Psoas muscle (tissue), 8 donors: ENCODE data around the gene HLA-DQA1. TPM values are rescaled to one million over a fixed set of nuclear protein-coding genes. Genes with fewer than 3 reads are reported as not detected.

Experiments
- ATAC-seq, 4 donors: fragments of 200-7000 bp; cut with Tn5 transposase; one replicate each; pipeline ENCODE4 v1.9.1; 2020; ENCODE audit warnings: moderate library complexity in 3 of 4, mild to moderate bottlenecking in 2 of 4
- DNase-seq, 2 donors: peaks; one replicate each; pipeline ENCODE4 v3.0.0-alpha.2; 2020
- H3K27ac ChIP-seq: fragments of 200-600 bp; one replicate; pipeline ENCODE4 v1.8.0; 2022
- H3K27me3 ChIP-seq, 3 donors: fragments of 200-600 bp in 1 of 3; one replicate each; pipeline versions ENCODE4 v1.6.1 to v1.8.0; 2013 to 2022; ENCODE audit warnings: low read length in 2 of 3, mild to moderate bottlenecking in 2 of 3, moderate library complexity in 1 of 3; ENCODE audit not compliant: insufficient read depth in 3 of 3
- H3K36me3 ChIP-seq, 2 donors: fragments of 200-600 bp in 1 of 2; one replicate each; pipeline versions ENCODE4 v1.6.1 to v1.8.0; 2013 to 2022; ENCODE audit warnings: low read depth in 1 of 2, mild to moderate bottlenecking in 1 of 2, moderate library complexity in 1 of 2; ENCODE audit not compliant: insufficient read depth in 1 of 2
- H3K4me1 ChIP-seq: fragments of 200-600 bp; one replicate; pipeline ENCODE4 v1.8.0; 2022
- H3K4me3 ChIP-seq: fragments of 200-600 bp; one replicate; pipeline ENCODE4 v1.8.0; 2022; ENCODE audit warnings: mild to moderate bottlenecking
- H3K9me3 ChIP-seq: fragments of 200-600 bp; one replicate; pipeline ENCODE4 v1.8.0; 2022
- CTCF ChIP-seq: fragments of 200-600 bp; IDR thresholded peaks from one replicate; pipeline ENCODE4 v1.8.0; 2022; ENCODE audit warnings: antibody characterized with exemption
- WGBS, 3 donors: extraction: QIAGEN DNeasy Blood & Tissue Kit; methylation state at CpG; one replicate each; pipeline versions ENCODE4 v1.1.6 to v1.1.7; 2013; 5-methylcytosine and 5-hydroxymethylcytosine counted together
- intact Hi-C, 2 donors: fragments of 100-400 bp; cut with DNase I; formaldehyde crosslinking; loops; one replicate each; pipeline versions ENCODE4 v1.11.0 to v1.14.2; 2022
- polyA plus RNA-seq, 3 donors: library from polyadenylated mRNA; stranded (reverse); fragments of 200-250 nt; gene quantifications; one replicate each; pipeline ENCODE4 v1.2.3, GENCODE V29; 2013
- total RNA-seq, 4 donors: library from RNA; stranded (reverse); fragmentation: NEBNext Ultra II Directional in 2 of 4; extraction: Animal tissue kit (Norgen Biotek cat#: 25700) in 2 of 4; gene quantifications; one replicate each; pipeline versions ENCODE4 v1.2.1 to v1.2.4, GENCODE V29; 2021 to 2023
- donor health status: healthy with polysubstance abuse.
- donor health status: DM: no; HTN: no; CAD: no; lungs with moderate emphysema.
- donor health status: Bipolar disorder and iron deficiency.
- donor health status: healthy.
- donor health status: DM: yes; HTN: yes; CAD: no.
- donor health status: DM: no; HTN: no; CAD: no.
- donor health status: DM: no; HTN: no; CAD: no.
- donor health status: DM: yes; HTN: yes; CAD: no.

Gene HLA-DQA1
- total and polyA plus RNA-seq, 7 donors, result 1.3 to 7.8 (median 5.9) TPM

- 2 to 5% (median 4%) methylated on average over 1 of the region's 1 CpG for WGBS, 3 donors
- intact Hi-C loops, result no loop called here
- no peak for TF ChIP-seq CTCF
Observed at GRCh38 chr6:32692019-32692418, 54.8 kb downstream of the HLA-DQA1 start.

More at GRCh38 chr6:32692019-32692418, 54.8 kb downstream of the HLA-DQA1 start:
- Histone ChIP-seq H3K4me3 (no peak overlapping the region), H3K36me3 (no peaks in the 10 kb centered on the region), H3K27me3 (peaks cover 0 to 3% (median 2%) of the 10 kb centered on the region in 3 donors), H3K27ac (no peak overlapping the region), H3K9me3 (no peaks in the 10 kb centered on the region), H3K4me1 (no peaks in the 10 kb centered on the region)
- DNase-seq (no peak), ATAC-seq (no peak)

Other genes with a start within 250 kb of the HLA-DQA1 start
- not detected for gene BTNL2, start 230.2 kb upstream of the HLA-DQA1 start, total RNA-seq
- not detected for gene BTNL2, start 230.2 kb upstream of the HLA-DQA1 start, polyA plus RNA-seq
- gene HLA-DRA, start 197.5 kb upstream of the HLA-DQA1 start, total RNA-seq, result 10 to 100 TPM; 19.9 to 90.0 (median 61.9) TPM
- gene HLA-DRA, start 197.5 kb upstream of the HLA-DQA1 start, polyA plus RNA-seq, result 10 to 100 TPM; 32.0 to 43.0 (median 35.3) TPM
- gene HLA-DRB5, start 107.1 kb upstream of the HLA-DQA1 start, total RNA-seq, result 10 to 100 TPM in 3 of 4 donors, 1 to 10 TPM in 1; 6.5 to 23.9 (median 12.5) TPM
- 1 to 10 TPM in 1 of 3 donors, under 1 TPM in 2; 0.21 to 1.2 (median 0.25) TPM for gene HLA-DRB5, start 107.1 kb upstream of the HLA-DQA1 start, polyA plus RNA-seq
- 10 to 100 TPM; 16.9 to 49.4 (median 29.8) TPM for gene HLA-DRB1, start 47.6 kb upstream of the HLA-DQA1 start, total RNA-seq
- gene HLA-DRB1, start 47.6 kb upstream of the HLA-DQA1 start, polyA plus RNA-seq, result 10 to 100 TPM; 13.2 to 32.6 (median 20.5) TPM
- 1 to 10 TPM; 2.9 to 5.4 (median 4.2) TPM for gene HLA-DQB1, start 29.3 kb downstream of the HLA-DQA1 start, total RNA-seq
- 10 to 100 TPM in 1 of 3 donors, 1 to 10 TPM in 2; 8.2 to 10.8 (median 8.6) TPM for gene HLA-DQB1, start 29.3 kb downstream of the HLA-DQA1 start, polyA plus RNA-seq
- 1 to 10 TPM in 1 of 4 donors, under 1 TPM in 2, not detected in 1; 0.16 to 1.8 (median 0.99) TPM for gene HLA-DQA2, start 104.0 kb downstream of the HLA-DQA1 start, total RNA-seq
- gene HLA-DQA2, start 104.0 kb downstream of the HLA-DQA1 start, polyA plus RNA-seq, result not detected
- 1 to 10 TPM in 2 of 4 donors, under 1 TPM in 1, not detected in 1; 0.38 to 1.2 (median 1.2) TPM for gene HLA-DQB2, start 126.1 kb downstream of the HLA-DQA1 start, total RNA-seq
- not detected for gene HLA-DQB2, start 126.1 kb downstream of the HLA-DQA1 start, polyA plus RNA-seq
- gene HLA-DOB, start 179.6 kb downstream of the HLA-DQA1 start, total RNA-seq, result under 1 TPM in 1 of 4 donors, not detected in 3; 0.21 TPM
- gene HLA-DOB, start 179.6 kb downstream of the HLA-DQA1 start, polyA plus RNA-seq, result under 1 TPM; 0.10 to 0.25 (median 0.18) TPM
- 10 to 100 TPM; 13.6 to 18.5 (median 16.5) TPM for gene TAP2, start 201.3 kb downstream of the HLA-DQA1 start, total RNA-seq
- gene TAP2, start 201.3 kb downstream of the HLA-DQA1 start, polyA plus RNA-seq, result 10 to 100 TPM in 1 of 3 donors, 1 to 10 TPM in 2; 7.6 to 16.6 (median 7.7) TPM
- gene PSMB8, start 206.6 kb downstream of the HLA-DQA1 start, total RNA-seq, result 10 to 100 TPM in 3 of 4 donors, 1 to 10 TPM in 1; 7.0 to 10.8 (median 10.2) TPM
- gene PSMB8, start 206.6 kb downstream of the HLA-DQA1 start, polyA plus RNA-seq, result 10 to 100 TPM in 2 of 3 donors, 1 to 10 TPM in 1; 7.7 to 19.2 (median 14.2) TPM
- gene TAP1, start 216.3 kb downstream of the HLA-DQA1 start, total RNA-seq, result 10 to 100 TPM; 14.1 to 23.5 (median 16.8) TPM
- 10 to 100 TPM; 15.2 to 21.7 (median 17.7) TPM for gene TAP1, start 216.3 kb downstream of the HLA-DQA1 start, polyA plus RNA-seq
- 10 to 100 TPM in 2 of 4 donors, 1 to 10 TPM in 2; 6.6 to 10.5 (median 10.0) TPM for gene PSMB9, start 216.8 kb downstream of the HLA-DQA1 start, total RNA-seq
- 10 to 100 TPM in 2 of 3 donors, 1 to 10 TPM in 1; 8.0 to 18.0 (median 13.2) TPM for gene PSMB9, start 216.8 kb downstream of the HLA-DQA1 start, polyA plus RNA-seq